Activated T-helper 2 cell treated with anti-CD3 and anti-CD28 coated beads, Interferon-gamma antibody, Interleukin-2, Interleukin-4, amounts not matched to agents 10 μg/mL and 5 μg/mL and 100 μg/mL, durations not matched to agents 14 hours and 24 hours and 36 hours (primary cell): ENCODE measurements around the gene ZNF462. TPM values are rescaled to one million over a fixed set of nuclear protein-coding genes. Genes with fewer than 3 reads are reported as not detected.

Source experiments
- DNase-seq: peaks from one replicate; pipeline ENCODE4 v3.0.0; 2021; ENCODE audit warnings: low spot score
- H3K27ac Mint-ChIP-seq: one replicate; pipeline ENCODE4 v1.8.0; 2021; ENCODE audit warnings: mixed read lengths
- H3K27me3 Mint-ChIP-seq: one replicate; pipeline ENCODE4 v1.8.0; 2021; ENCODE audit warnings: low read depth, mixed read lengths
- H3K36me3 Mint-ChIP-seq: one replicate; pipeline ENCODE4 v1.8.0; 2021; ENCODE audit warnings: low read depth, mixed read lengths
- H3K4me1 Mint-ChIP-seq: one replicate; pipeline ENCODE4 v1.8.0; 2021; ENCODE audit warnings: low read depth, mixed read lengths
- H3K4me3 Mint-ChIP-seq: one replicate; pipeline ENCODE4 v1.8.0; 2021; ENCODE audit warnings: low read depth, mild to moderate bottlenecking, moderate library complexity, mixed read lengths
- H3K9me3 Mint-ChIP-seq: one replicate; pipeline ENCODE4 v1.8.0; 2021; ENCODE audit warnings: mixed read lengths
- intact Hi-C: fragments of 100-400 bp; cut with micrococcal nuclease; formaldehyde crosslinking; loops from one replicate; pipeline ENCODE4 v1.15.1; 2023
- total RNA-seq: library from RNA; stranded (reverse); gene quantifications from 2 replicates; pipeline ENCODE4 v1.2.3, GENCODE V29; 2022

Gene ZNF462
- total RNA-seq, 1 donor from 2014 or later: 0.09 TPM

DNA sequence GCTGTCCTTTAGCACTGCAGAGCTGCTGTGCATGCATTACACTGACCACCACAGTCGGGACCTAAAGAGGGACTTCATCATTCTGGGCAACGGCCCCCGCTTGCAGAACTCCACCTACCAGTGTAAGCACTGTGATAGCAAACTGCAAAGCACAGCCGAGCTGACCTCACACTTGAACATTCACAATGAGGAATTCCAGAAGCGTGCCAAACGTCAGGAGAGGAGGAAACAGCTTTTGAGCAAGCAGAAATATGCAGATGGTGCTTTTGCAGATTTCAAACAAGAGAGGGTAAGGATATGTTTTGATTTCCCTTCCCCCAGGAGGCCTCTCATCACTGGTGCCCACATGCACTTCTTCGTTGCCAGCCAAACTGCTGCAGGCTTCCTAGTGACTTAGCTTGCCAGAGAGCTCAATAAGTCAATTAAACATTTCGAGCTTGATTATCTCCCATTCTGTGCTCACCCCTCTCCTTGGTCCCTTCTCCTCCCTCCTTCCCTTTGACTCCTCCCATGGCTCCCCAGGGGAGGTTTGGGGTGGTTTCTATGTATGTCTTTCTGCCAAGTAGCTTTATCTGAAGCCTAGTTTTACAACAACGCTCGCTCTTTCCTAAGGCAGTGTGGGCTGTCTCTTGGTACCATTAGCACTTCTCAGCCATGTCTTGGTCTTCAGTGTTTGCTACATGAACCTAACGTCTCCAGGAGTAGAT lies 66.7 kb downstream of the ZNF462 start:
- Mint-ChIP-seq H3K36me3 (no peaks in the 10 kb centered on the region), H3K4me1 (no peaks in the 10 kb centered on the region), H3K4me3 (no peak overlapping the region), H3K27ac (no peak overlapping the region), H3K9me3 (peaks cover 27% of the 10 kb centered on the region), H3K27me3 (no peaks in the 10 kb centered on the region)
- no peak for DNase-seq
- intact Hi-C loops: no loop called here

- DNase-seq: no peak
- Mint-ChIP-seq H3K9me3 (peaks cover 23% of the 10 kb centered on the region), H3K36me3 (no peaks in the 10 kb centered on the region), H3K4me1 (no peaks in the 10 kb centered on the region), H3K27ac (no peak overlapping the region), H3K4me3 (no peak overlapping the region), H3K27me3 (no peaks in the 10 kb centered on the region)
- intact Hi-C loops: no loop called here
These were observed 67.5 kb downstream of the ZNF462 start for GRCh38 chr9:106930477-106930876.

DNA sequence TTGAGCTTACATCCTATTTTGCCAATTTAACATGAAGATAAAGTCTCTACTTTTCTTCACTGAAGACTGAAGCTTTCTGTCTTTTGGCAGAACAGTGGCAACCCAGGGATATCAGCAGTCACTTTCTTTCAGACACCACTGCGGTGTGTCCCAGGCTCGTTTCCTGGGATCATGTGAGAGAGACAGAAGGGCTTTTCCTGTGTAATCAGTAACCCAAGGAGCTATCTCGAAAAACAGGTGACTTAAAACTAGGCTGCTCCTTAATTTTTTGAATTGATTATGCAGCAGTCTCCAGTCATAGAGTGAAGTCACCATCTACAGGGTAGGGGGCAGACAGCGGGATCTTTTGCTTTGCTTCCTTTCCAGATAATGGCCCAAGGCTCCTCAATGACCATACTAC lies 68.5 kb downstream of the ZNF462 start:
- H3K27me3 Mint-ChIP-seq: no peaks in the 10 kb centered on the region
- no peak overlapping the region for H3K4me3 Mint-ChIP-seq
- no peak for DNase-seq
- H3K36me3 Mint-ChIP-seq: no peaks in the 10 kb centered on the region
- intact Hi-C loops: no loop called here
- no peak overlapping the region for H3K27ac Mint-ChIP-seq
- H3K4me1 Mint-ChIP-seq: no peaks in the 10 kb centered on the region
- peaks cover 16% of the 10 kb centered on the region for H3K9me3 Mint-ChIP-seq

GRCh38 chr9:106932178-106932577 lies 69.2 kb downstream of the ZNF462 start:
- Mint-ChIP-seq H3K4me3 (no peak overlapping the region), H3K27ac (no peak overlapping the region), H3K9me3 (peaks cover 14% of the 10 kb centered on the region), H3K36me3 (no peaks in the 10 kb centered on the region), H3K27me3 (no peaks in the 10 kb centered on the region), H3K4me1 (no peaks in the 10 kb centered on the region)
- intact Hi-C loops: no loop called here
- DNase-seq: no peak

DNA sequence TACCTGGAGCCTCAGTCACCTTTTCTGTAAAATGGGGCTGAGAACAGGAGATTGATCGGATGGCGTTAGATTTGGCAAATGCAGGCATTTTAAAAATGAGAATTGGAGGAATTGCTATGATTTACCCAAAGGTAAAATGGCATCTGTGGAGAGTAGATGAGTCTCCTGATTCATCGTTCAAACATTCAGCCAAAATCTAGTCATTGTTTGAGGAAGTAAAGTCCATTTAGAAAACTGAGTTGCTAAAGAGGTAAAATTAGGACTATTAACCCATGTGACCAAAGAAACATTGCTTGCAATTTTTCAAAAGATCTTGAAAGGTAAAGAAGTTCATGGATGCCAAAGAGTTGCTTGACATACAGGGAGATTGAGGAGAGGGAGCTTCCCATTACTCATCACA lies 69.7 kb downstream of the ZNF462 start:
- Mint-ChIP-seq H3K4me3 (no peak overlapping the region), H3K4me1 (no peaks in the 10 kb centered on the region), H3K27me3 (no peaks in the 10 kb centered on the region), H3K9me3 (peaks cover 12% of the 10 kb centered on the region), H3K27ac (no peak overlapping the region), H3K36me3 (no peaks in the 10 kb centered on the region)
- DNase-seq: no peak
- intact Hi-C loops: no loop called here

DNA sequence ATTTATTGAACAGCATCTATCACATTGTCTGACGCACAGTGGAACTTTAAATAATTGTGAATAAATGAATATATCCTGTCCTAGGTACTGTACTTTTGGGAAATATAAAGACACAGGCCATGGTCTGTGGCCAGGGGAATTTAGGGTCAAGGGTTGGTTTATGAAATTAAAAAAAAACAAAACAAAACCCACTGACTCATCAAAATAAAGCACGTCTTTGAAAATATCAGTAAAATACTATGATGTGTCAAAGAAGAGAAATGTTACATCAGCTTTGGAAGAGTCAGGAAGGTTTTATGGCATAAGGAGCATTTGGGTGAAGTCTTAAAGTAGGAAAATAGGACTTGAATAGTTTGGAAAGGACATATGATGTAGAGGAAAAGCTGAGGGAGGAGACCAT lies 70.5 kb downstream of the ZNF462 start:
- H3K4me3 Mint-ChIP-seq: no peak overlapping the region
- no peaks in the 10 kb centered on the region for H3K4me1 Mint-ChIP-seq
- H3K27me3 Mint-ChIP-seq: no peaks in the 10 kb centered on the region
- no peak for DNase-seq
- intact Hi-C loops: no loop called here
- peaks cover 10% of the 10 kb centered on the region for H3K9me3 Mint-ChIP-seq
- H3K36me3 Mint-ChIP-seq: no peaks in the 10 kb centered on the region
- no peak overlapping the region for H3K27ac Mint-ChIP-seq

DNA sequence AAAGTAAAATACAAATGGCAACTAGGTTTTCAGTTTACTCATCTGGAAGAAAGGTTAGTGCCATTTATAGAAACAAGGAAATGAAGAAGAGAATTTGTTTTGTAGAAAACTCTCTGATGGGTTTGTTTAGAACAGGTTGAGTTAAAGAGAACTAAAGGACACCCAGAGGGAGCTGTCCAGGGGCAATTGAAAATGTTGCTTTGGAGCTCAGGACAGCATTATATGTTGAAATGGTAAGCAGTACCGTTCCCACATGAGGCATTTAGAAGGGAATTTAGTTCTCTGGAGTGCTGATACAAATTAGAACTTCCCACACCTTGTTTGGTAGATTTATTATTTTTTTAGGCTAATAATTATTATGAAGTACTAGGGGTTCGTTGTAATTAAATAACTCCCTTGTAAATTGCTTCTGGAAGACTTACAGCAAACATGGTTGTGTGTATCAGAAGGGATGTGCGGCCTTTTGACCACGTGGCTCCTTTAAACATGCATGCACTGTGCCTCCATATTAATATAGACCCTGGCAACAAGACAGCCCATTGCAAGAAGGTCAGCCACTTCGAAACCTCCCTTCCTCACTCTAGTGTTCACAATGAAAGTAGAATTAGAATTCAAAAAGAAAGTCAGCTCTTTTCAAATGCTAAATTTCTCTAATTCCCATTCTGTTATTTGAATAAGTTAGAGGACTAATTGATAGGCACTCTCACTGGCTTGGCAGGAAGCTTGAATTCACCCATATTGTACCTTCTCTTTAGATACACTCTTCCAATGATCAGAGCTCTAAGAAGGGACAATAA lies 71.7 kb downstream of the ZNF462 start:
- Mint-ChIP-seq H3K27ac (no peak overlapping the region), H3K27me3 (no peaks in the 10 kb centered on the region), H3K9me3 (peaks cover 10% of the 10 kb centered on the region), H3K4me3 (no peak overlapping the region), H3K36me3 (no peaks in the 10 kb centered on the region), H3K4me1 (no peaks in the 10 kb centered on the region)
- intact Hi-C loops: no loop called here
- no peak for DNase-seq

DNA sequence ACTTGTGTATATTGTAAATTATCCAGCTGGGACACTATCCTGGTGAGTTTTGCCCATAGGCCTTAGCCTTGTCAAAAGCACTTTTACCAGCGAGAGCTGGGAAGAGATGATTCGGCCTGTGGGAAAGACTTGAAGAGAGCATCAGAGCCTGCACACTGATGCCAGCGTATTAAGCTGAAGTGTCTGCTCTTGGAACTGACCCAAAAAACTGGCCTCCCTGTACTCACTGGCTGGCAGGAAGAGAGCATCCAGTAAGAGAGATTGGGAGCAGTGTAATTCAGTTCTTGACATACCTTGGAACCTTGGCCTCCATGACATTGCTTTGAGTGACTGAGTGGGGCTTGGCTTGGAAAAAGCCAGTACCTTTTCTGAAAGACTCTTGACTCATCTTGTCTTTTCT lies 73.7 kb downstream of the ZNF462 start:
- no peak for DNase-seq
- no peaks in the 10 kb centered on the region for H3K27me3 Mint-ChIP-seq

DNA sequence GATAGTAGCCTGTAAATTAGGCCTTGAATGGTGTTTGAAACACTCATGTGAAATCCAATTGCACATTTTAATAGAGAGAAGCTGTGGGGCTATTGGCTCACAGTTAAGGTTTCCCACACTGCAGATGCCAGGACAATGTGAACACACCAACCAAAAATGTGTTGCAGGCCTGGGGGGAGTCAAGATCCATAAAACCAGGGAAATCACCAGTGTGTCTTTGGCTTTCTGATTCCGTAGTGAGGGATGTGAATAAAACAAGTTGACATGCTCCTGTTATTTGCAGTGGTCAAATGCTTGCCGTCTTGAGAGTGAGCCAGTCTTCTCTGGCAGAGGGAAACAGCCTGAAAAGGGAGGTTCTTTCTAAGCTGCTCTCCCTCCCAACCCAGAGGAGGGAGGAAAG lies 79.0 kb downstream of the ZNF462 start:
- Mint-ChIP-seq H3K4me1 (no peaks in the 10 kb centered on the region), H3K36me3 (no peaks in the 10 kb centered on the region), H3K27me3 (no peaks in the 10 kb centered on the region), H3K4me3 (no peak overlapping the region), H3K9me3 (no peaks in the 10 kb centered on the region), H3K27ac (no peak overlapping the region)
- DNase-seq: no peak
- intact Hi-C loops: no loop called here

More for the DNA sequence above, 73.7 kb downstream of the ZNF462 start:
- Mint-ChIP-seq H3K27ac (no peak overlapping the region), H3K4me1 (no peaks in the 10 kb centered on the region), H3K4me3 (no peak overlapping the region), H3K36me3 (no peaks in the 10 kb centered on the region), H3K9me3 (peaks cover 3% of the 10 kb centered on the region)
- intact Hi-C loops: no loop called here

- no peak for DNase-seq
- Mint-ChIP-seq H3K4me3 (no peak overlapping the region), H3K4me1 (no peaks in the 10 kb centered on the region), H3K27ac (no peak overlapping the region), H3K36me3 (no peaks in the 10 kb centered on the region), H3K27me3 (no peaks in the 10 kb centered on the region), H3K9me3 (no peaks in the 10 kb centered on the region)
- intact Hi-C loops: no loop called here
These were observed 83.0 kb downstream of the ZNF462 start for GRCh38 chr9:106945727-106946660.

DNA sequence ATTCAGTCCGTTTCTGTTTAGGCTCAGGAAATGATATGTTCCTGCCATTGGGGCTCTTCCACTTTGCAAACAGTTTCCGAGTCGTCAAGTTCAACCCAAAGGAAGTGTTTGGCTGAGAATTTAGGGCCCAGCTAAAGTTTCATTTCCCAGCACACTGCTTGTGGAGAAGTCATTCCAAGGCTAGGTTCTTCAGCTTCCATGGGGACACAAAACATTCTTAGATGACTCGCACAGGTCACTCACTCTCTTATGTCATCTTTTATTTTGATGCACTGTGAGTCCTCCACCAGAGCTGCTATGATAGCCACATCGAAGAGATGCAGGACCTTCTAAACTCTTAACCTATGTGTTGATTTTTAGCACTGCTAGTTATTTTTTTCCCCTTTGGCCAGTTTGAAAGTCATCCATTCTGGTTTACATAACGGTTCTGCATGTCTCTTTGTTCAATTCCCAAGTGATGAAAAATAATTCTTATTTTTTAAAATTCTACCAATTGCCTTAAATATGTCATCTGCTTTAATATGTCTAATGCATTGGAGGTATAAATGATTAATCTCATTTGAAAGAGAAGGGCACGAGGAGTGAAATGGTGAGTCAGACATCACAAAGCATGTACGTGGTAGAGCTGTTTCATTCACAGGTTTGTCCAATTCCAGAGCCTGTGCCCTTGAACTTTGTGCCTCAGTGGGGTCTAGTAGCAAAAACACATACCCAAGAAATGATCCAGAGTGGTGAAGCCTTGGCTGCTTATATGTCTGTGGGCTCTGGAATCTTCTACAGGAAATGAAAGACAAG lies 84.3 kb downstream of the ZNF462 start:
- Mint-ChIP-seq H3K27ac (no peak overlapping the region), H3K27me3 (no peaks in the 10 kb centered on the region), H3K36me3 (no peaks in the 10 kb centered on the region), H3K9me3 (no peaks in the 10 kb centered on the region), H3K4me3 (no peak overlapping the region), H3K4me1 (no peaks in the 10 kb centered on the region)
- intact Hi-C loops: no loop called here
- no peak for DNase-seq

DNA sequence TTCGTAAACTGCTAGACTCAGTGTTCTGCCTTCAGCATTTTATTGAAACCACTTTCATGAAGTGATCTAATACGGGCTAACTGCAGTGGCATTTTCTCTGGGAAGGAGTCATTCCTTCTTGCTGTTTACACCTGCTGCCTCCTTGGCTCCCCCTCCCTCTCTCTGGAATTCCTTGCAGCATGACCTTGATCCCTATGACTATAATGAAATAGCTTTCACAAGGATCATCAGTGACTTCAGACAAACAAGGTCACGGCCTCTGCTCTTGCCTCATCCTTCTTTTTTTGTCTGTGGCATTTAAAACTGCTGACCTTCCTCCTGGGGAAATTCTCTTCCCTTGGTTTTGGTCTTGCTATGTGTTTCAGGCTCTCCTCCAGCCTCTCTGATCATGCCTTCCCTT lies 90.2 kb downstream of the ZNF462 start:
- no peaks in the 10 kb centered on the region for H3K27me3 Mint-ChIP-seq
- no peak for DNase-seq
- intact Hi-C loops: no loop called here
- no peaks in the 10 kb centered on the region for H3K9me3 Mint-ChIP-seq
- no peaks in the 10 kb centered on the region for H3K36me3 Mint-ChIP-seq
- no peak overlapping the region for H3K27ac Mint-ChIP-seq
- no peaks in the 10 kb centered on the region for H3K4me1 Mint-ChIP-seq
- H3K4me3 Mint-ChIP-seq: no peak overlapping the region
